GM23338 (cell line): ENCODE measurements around the gene PRSS56. TPM values are rescaled to one million over a fixed set of nuclear protein-coding genes. Genes with fewer than 3 reads are reported as not detected.

Source experiments
- EZH2phosphoT487 ChIP-seq: fragments of 200-600 bp; sonication (generic); IDR thresholded peaks from one replicate; pipeline ENCODE4 v1.8.1; 2018; ENCODE audit warnings: antibody characterized with exemption; ENCODE audit not compliant: unreplicated experiment
- NANOG ChIP-seq: IDR thresholded peaks from 2 replicates; pipeline ENCODE4 v1.6.1; 2016; ENCODE audit warnings: antibody characterized with exemption, borderline replicate concordance
- POLR2AphosphoS5 ChIP-seq: IDR thresholded peaks from 2 replicates; pipeline ENCODE4 v1.6.1; 2016; ENCODE audit warnings: antibody characterized with exemption, low read depth
- REST ChIP-seq: IDR thresholded peaks from one replicate; pipeline ENCODE4 v1.6.1; 2018; ENCODE audit warnings: antibody characterized with exemption; ENCODE audit not compliant: unreplicated experiment
- STAT1 ChIP-seq: IDR thresholded peaks from one replicate; pipeline ENCODE4 v1.6.1; 2016; ENCODE audit warnings: antibody characterized with exemption; ENCODE audit not compliant: unreplicated experiment
- ZNF331 ChIP-seq: fragments of 250-450 bp; sonication (Bioruptor Pico); IDR thresholded peaks from 2 replicates; pipeline ENCODE4 v1.5.0; 2020; ENCODE audit warnings: low read depth, mild to moderate bottlenecking, moderate library complexity
- ZNF462 ChIP-seq: fragments of 250-450 bp; sonication (Bioruptor Pico); IDR thresholded peaks from 2 replicates; pipeline ENCODE4 v1.5.0; 2020; ENCODE audit warnings: mild to moderate bottlenecking, moderate library complexity
- polyA plus RNA-seq: library from polyadenylated mRNA; unstranded; fragments of >200 nt; fragmentation: Nextera tagmentation; extraction: Ambion mirVana; gene quantifications from 2 replicates; pipeline ENCODE4 v1.2.1, GENCODE V29; 2016
- total RNA-seq: library from RNA; depleted of rRNA; stranded (reverse); fragments of >200 nt; shearing (Covaris generic); gene quantifications from 2 replicates; pipeline ENCODE4 v1.2.3, GENCODE V29; 2014

Gene PRSS56
- total and polyA plus RNA-seq, 2 experiments from 2014 or later = 0.27 to 0.31 TPM

DNA sequence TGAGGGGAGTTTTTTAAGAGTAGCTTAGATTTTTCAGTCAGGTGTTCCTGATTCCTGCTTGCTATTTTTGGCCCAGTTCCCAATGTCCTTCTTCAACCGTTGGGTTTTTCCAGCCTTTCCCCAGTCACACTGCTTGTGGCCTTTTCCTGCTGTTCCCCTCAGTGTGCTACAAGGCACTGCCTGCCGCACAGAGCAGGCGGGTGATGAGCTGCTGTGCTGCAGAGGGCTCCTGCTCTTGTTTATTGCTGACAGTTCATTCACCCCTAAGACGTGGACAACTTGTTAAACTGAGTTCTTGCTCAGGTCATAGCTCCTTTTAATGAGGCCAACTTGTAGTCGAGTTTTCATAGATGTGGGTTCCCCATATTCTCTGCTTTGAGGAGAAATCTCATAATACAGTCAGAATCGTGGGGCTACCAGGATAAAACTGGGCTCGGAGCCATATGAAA is 50.9 kb downstream of the PRSS56 start (continued):
- TF ChIP-seq ZNF462 (CRISPR knock-in tag) (no peak), NANOG (no peak), EZH2phosphoT487 (no peak), POLR2AphosphoS5 (no peak), ZNF331 (CRISPR knock-in tag) (no peak), STAT1 (no peak), REST (no peak)
